Lower lobe of right lung (tissue), 2 donors: Measurements from ENCODE around the gene PKP4. TPM values are rescaled to one million over a fixed set of nuclear protein-coding genes. Genes with fewer than 3 reads are reported as not detected.
"Not testable (repeated sequence)": the region's sequence is repeated elsewhere in the genome, so short reads cannot be mapped to it uniquely, and the experiment has no call there.

Experiments used
- ATAC-seq, 2 donors: fragments of 200-7000 bp; cut with Tn5 transposase; one replicate each; pipeline ENCODE4 v1.9.1; 2020 to 2022; ENCODE audit warnings: mild to moderate bottlenecking in 2 of 2, moderate library complexity in 2 of 2
- DNase-seq: peaks from one replicate; pipeline ENCODE4 v3.0.0-alpha.2; 2020
- H3K27ac ChIP-seq: fragments of 200-600 bp; one replicate; pipeline ENCODE4 v1.8.0; 2022
- H3K27me3 ChIP-seq: fragments of 200-600 bp; one replicate; pipeline ENCODE4 v1.8.0; 2022; ENCODE audit warnings: low read depth
- H3K36me3 ChIP-seq: fragments of 200-600 bp; one replicate; pipeline ENCODE4 v1.8.0; 2022; ENCODE audit warnings: mild to moderate bottlenecking
- H3K4me1 ChIP-seq: fragments of 200-600 bp; one replicate; pipeline ENCODE4 v1.8.0; 2022
- H3K4me3 ChIP-seq: fragments of 200-600 bp; one replicate; pipeline ENCODE4 v1.8.0; 2022; ENCODE audit warnings: mild to moderate bottlenecking
- H3K9me3 ChIP-seq: fragments of 200-600 bp; one replicate; pipeline ENCODE4 v1.8.0; 2022
- CTCF ChIP-seq: fragments of 200-600 bp; IDR thresholded peaks from one replicate; pipeline ENCODE4 v1.8.0; 2022; ENCODE audit warnings: antibody characterized with exemption, mild to moderate bottlenecking
- intact Hi-C: fragments of 100-400 bp; cut with DNase I; formaldehyde crosslinking; loops from one replicate; pipeline ENCODE4 v1.11.0; 2022
- total RNA-seq: library from RNA; stranded (reverse); fragmentation: NEBNext Ultra II Directional; extraction: Animal tissue kit (Norgen Biotek cat#: 25700); gene quantifications from one replicate; pipeline ENCODE4 v1.2.1, GENCODE V29; 2021
- donor health status: DM: no; HTN: yes; CAD: no; lungs with severe emphysema.

Gene PKP4
- total RNA-seq, 1 donor from 2014 or later = 57.0 TPM

DNA sequence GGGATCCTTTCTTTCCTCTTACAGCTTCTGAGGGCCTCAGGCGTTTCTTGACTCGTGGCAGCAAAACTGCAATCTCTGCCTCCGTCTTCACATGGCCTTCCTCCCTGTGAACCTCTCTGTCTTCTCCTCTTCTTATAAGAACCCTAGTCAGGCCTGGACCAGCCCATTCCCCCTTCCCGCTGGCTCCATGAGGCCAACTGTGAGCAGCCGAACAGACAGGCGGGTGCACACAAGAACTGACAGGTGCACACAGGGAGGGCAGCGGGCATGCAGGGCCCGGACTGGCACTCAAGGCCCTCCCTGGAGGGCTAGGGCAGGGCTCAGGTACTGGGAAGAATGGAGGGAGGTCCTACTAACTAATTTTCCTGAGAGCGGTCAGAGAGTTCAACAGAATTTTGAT, 246.0 kb downstream of the PKP4 start:
- no peak for ATAC-seq
- H3K4me3 ChIP-seq = no peak overlapping the region
- TF ChIP-seq CTCF = no peak

DNA sequence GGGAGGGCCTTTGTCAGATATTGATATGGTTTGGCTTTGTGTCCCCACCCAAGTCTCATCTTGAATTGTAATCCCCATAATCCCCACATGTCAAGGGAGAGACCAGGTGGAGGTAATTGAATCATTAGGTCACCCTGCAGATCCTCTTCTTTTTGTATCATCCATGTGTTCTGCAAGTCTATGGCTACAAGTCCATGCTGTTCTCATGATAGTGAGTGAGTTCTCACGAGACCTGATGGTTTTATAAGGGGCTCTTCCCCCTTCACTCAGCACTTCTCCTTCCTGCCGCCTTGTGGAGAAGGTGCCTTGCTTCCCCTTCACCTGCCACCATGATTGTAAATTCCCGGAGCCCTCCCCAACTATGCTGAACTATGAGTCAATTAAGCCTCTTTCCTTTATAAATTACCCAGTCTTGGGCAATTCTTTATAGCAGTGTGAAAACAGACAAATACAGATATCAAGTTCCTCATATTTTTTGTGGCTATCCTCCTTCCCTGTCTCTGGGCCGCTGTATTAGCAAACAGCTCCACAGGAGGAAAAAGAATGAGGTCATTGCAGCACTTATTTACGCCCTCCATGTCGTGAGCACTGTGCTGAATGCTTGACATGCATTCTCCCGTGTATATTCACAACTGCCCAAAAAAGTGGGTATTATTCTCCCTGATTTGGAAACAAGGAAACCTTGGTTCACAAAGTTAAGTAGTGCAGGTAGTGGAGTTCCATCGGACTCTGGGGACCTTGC, 248.1 kb downstream of the PKP4 start:
- intact Hi-C loops, H3K36me3 ChIP-seq, ATAC-seq, H3K4me1 ChIP-seq, DNase-seq, H3K27me3 ChIP-seq, H3K9me3 ChIP-seq, H3K4me3 ChIP-seq, H3K27ac ChIP-seq: not testable (repeated sequence)

More for the DNA sequence above, 246.0 kb downstream of the PKP4 start:
- H3K9me3 ChIP-seq = no peaks in the 10 kb centered on the region
- no peak for DNase-seq
- intact Hi-C loops = no loop called here
- no peaks in the 10 kb centered on the region for H3K4me1 ChIP-seq
- no peak overlapping the region for H3K27ac ChIP-seq
- no peaks in the 10 kb centered on the region for H3K27me3 ChIP-seq
- no peaks in the 10 kb centered on the region for H3K36me3 ChIP-seq

DNA sequence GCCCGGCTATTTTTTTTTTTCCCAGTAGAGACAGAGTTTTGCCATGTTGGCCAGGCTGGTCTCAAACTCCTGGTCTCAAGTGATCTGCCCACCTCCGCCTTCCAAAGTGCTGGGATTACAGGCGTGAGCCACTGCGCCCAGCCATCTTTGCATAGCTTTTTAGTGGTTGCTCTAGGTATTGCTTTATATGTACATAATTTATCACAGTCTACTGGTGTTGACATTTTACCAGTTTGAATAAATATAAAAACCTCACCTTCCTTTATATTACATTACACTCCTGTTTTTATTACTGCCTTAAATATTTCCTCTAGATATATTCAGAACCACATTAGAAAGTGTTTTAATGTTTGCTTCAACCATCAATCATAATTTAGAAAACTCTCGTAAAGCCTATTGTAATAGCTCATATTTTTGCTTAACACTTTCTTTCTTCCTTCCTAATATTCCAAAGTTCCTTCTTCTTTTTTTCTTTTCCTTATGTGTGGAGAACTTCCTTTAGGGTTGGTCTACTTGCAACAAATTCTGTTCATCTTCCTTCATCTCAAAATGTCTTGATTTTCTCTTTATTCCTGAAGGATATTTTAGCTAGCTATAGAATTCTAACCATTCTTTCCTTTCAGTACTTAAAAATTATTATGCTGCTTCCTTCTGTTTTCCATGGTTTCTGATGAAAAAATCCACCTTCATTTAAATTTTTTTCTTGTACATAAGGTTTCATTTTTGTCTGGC, 256.2 kb downstream of the PKP4 start:
- DNase-seq (no peak), ATAC-seq (no peak)
- H3K9me3 ChIP-seq = no peaks in the 10 kb centered on the region
- peaks cover 13% of the 10 kb centered on the region for H3K4me1 ChIP-seq
- no peak overlapping the region for H3K4me3 ChIP-seq
- H3K36me3 ChIP-seq = no peaks in the 10 kb centered on the region
- no peaks in the 10 kb centered on the region for H3K27me3 ChIP-seq
- H3K27ac ChIP-seq = no peak overlapping the region
- intact Hi-C loops = no loop called here
- TF ChIP-seq CTCF = no peak

GRCh38 chr2:158713523-158714138, 256.9 kb downstream of the PKP4 start:
- ATAC-seq = no peak
- no peak for TF ChIP-seq CTCF

GRCh38 chr2:158714420-158714819, 257.7 kb downstream of the PKP4 start:
- Histone ChIP-seq H3K4me3 (no peak overlapping the region), H3K36me3 (no peaks in the 10 kb centered on the region), H3K9me3 (no peaks in the 10 kb centered on the region), H3K27me3 (no peaks in the 10 kb centered on the region), H3K4me1 (peaks cover 17% of the 10 kb centered on the region), H3K27ac (no peak overlapping the region)
- DNase-seq = no peak
- TF ChIP-seq CTCF = no peak
- intact Hi-C loops = no loop called here
- ATAC-seq = no peak

More at GRCh38 chr2:158713523-158714138, 256.9 kb downstream of the PKP4 start:
- H3K27ac ChIP-seq = no peak overlapping the region
- intact Hi-C loops = no loop called here
- no peaks in the 10 kb centered on the region for H3K9me3 ChIP-seq
- no peaks in the 10 kb centered on the region for H3K27me3 ChIP-seq
- no peak overlapping the region for H3K4me3 ChIP-seq
- H3K36me3 ChIP-seq = no peaks in the 10 kb centered on the region
- DNase-seq = no peak
- peaks cover 17% of the 10 kb centered on the region for H3K4me1 ChIP-seq
